Sigmoid colon (tissue), 7 donors: ENCODE measurements around the gene ELL3. TPM values are rescaled to one million over a fixed set of nuclear protein-coding genes. Genes with fewer than 3 reads are reported as not detected.

Source experiments
- DNase-seq: peaks from one replicate; pipeline ENCODE4 v3.0.0-alpha.2; 2019
- H3K27ac ChIP-seq, 4 donors: fragments of 200-600 bp; sonication (generic); one replicate each; pipeline ENCODE4 v1.5.1; 2016 to 2019; ENCODE audit warnings: mild to moderate bottlenecking in 1 of 4
- H3K27me3 ChIP-seq, 3 donors: fragments of 200-600 bp; sonication (generic); one replicate each; pipeline ENCODE4 v1.5.1; 2019; ENCODE audit warnings: mild to moderate bottlenecking in 1 of 3
- H3K36me3 ChIP-seq, 4 donors: fragments of 200-600 bp; sonication (generic); one replicate each; pipeline ENCODE4 v1.5.1; 2016 to 2019
- H3K4me1 ChIP-seq, 4 donors: fragments of 200-600 bp; sonication (generic); one replicate each; pipeline ENCODE4 v1.5.1; 2017 to 2019
- H3K4me3 ChIP-seq, 4 donors: fragments of 200-600 bp; sonication (generic); one replicate each; pipeline ENCODE4 v1.5.1; 2017 to 2019; ENCODE audit warnings: mild to moderate bottlenecking in 2 of 4, moderate library complexity in 1 of 4
- H3K9me3 ChIP-seq, 4 donors: fragments of 200-600 bp in 3 of 4; sonication (generic) in 3 of 4; one replicate each; pipeline versions ENCODE4 v1.5.1 to v1.6.1; 2013 to 2019
- CTCF ChIP-seq, 4 experiments: fragments of 450-650 bp in 3 of 4; fragments of 200-600 bp in 1 of 4; IDR thresholded peaks; one replicate each; pipeline ENCODE4 v1.5.1; 2016 to 2019; ENCODE audit warnings: antibody characterized with exemption in 4 of 4, mild to moderate bottlenecking in 3 of 4, moderate library complexity in 2 of 4
- EP300 ChIP-seq, 4 donors: sonication (generic); formaldehyde crosslinking; IDR thresholded peaks; one replicate each; pipeline ENCODE4 v1.6.1; 2017; ENCODE audit warnings: antibody characterized with exemption in 4 of 4
- POLR2A ChIP-seq, 2 donors: fragments of 450-650 bp; IDR thresholded peaks; one replicate each; pipeline ENCODE4 v1.6.1; 2016; ENCODE audit warnings: antibody characterized with exemption in 2 of 2, mild to moderate bottlenecking in 2 of 2, moderate library complexity in 2 of 2
- POLR2AphosphoS5 ChIP-seq, 4 donors: sonication (generic); formaldehyde crosslinking; IDR thresholded peaks; one replicate each; pipeline ENCODE4 v1.6.1; 2017; ENCODE audit warnings: antibody characterized with exemption in 4 of 4
- whole genome bisulfite sequencing, 2 donors: extraction: QIAGEN DNeasy Blood & Tissue Kit; methylation state at CpG; one replicate each; pipeline ENCODE4 v1.1.7; 2013; 5-methylcytosine and 5-hydroxymethylcytosine counted together
- intact Hi-C: fragments of 100-400 bp; cut with DNase I; formaldehyde crosslinking; loops from one replicate; pipeline ENCODE4 v1.15.1; 2023
- polyA plus RNA-seq, 3 donors: library from polyadenylated mRNA; stranded (reverse); fragments of 200-250 nt; gene quantifications; one replicate each; pipeline ENCODE4 v1.2.3, GENCODE V29; 2013
- total RNA-seq, 4 donors: library from RNA; depleted of rRNA; stranded (reverse); fragments of >200 nt; gene quantifications; one replicate each; pipeline ENCODE4 v1.1.0, GENCODE V29; 2016
- donor health status: healthy with polysubstance abuse.
- donor health status: Bipolar disorder and iron deficiency.
- donor health status: healthy.

Gene ELL3
- total and polyA plus RNA-seq, 7 donors = 1.9 to 45.8 (median 6.4) TPM

- H3K9me3 ChIP-seq = no peaks in the 10 kb centered on the region
- H3K4me3 ChIP-seq = no peak overlapping the region
- no peak overlapping the region for H3K27ac ChIP-seq
- DNase-seq = no peak
- intact Hi-C loops = no loop called here
- no peaks in the 10 kb centered on the region for H3K4me1 ChIP-seq
- H3K36me3 ChIP-seq = peaks cover 46 to 89% (median 62%) of the 10 kb centered on the region in 4 donors
- no peak for TF ChIP-seq EP300 (IDR thresholded peaks at IDR 0.05)
- TF ChIP-seq POLR2A (IDR thresholded peaks at IDR 0.05) = no peak
- TF ChIP-seq POLR2AphosphoS5 (IDR thresholded peaks at IDR 0.05) = no peak
- peak; percentile 12 to 77 (median 72) for TF ChIP-seq CTCF (IDR thresholded peaks at IDR 0.05)
- 59 to 68% methylated on average over 5 of the region's 5 CpGs for WGBS, 2 donors
- H3K27me3 ChIP-seq = no peaks in the 10 kb centered on the region
Observed at GRCh38 chr15:43769584-43770228, 7.1 kb downstream of the ELL3 start.

- whole genome bisulfite sequencing, 2 donors = 80 to 86% methylated on average over 2 of the region's 2 CpGs
- Histone ChIP-seq H3K9me3 (no peaks in the 10 kb centered on the region), H3K4me3 (no peak overlapping the region), H3K27ac (peak overlapping the region in 1 of 4 donors; percentile 46), H3K27me3 (no peaks in the 10 kb centered on the region), H3K4me1 (no peaks in the 10 kb centered on the region), H3K36me3 (peaks cover 41 to 100% (median 63%) of the 10 kb centered on the region in 4 donors)
- TF ChIP-seq CTCF (IDR thresholded peaks at IDR 0.05) (no peak), POLR2A (IDR thresholded peaks at IDR 0.05) (no peak), EP300 (IDR thresholded peaks at IDR 0.05) (no peak), POLR2AphosphoS5 (IDR thresholded peaks at IDR 0.05) (no peak)
- no peak for DNase-seq
- intact Hi-C loops = no loop called here
Observed at GRCh38 chr15:43763819-43764446, 12.8 kb downstream of the ELL3 start.

DNA sequence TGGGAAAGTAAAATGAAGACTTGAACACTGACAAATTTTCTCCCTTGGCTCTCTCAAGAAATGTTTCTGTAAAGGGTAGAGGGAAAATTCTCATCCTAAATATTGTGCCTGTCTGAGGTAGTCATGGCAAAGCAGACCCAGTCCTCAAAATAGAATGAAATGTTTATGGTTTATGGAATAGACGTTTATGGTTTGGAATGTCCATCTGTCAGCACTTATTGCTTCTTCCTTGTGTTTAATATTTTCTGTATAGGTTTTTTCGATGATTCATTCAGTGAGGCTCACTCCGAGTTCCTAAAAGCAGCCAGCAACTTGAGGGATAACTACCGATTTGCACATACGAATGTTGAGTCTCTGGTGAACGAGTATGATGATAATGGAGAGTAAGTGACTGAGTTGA is 13.9 kb downstream of the ELL3 start:
- H3K36me3 ChIP-seq = peaks cover 35 to 100% (median 62%) of the 10 kb centered on the region in 4 donors
- H3K27ac ChIP-seq = peak overlapping the region in 1 of 4 donors; percentile 46
- no peaks in the 10 kb centered on the region for H3K27me3 ChIP-seq
- H3K9me3 ChIP-seq = no peaks in the 10 kb centered on the region
- 78 to 79% methylated on average over 6 of the region's 6 CpGs for WGBS, 2 donors
- no peak overlapping the region for H3K4me3 ChIP-seq
- TF ChIP-seq EP300 (IDR thresholded peaks at IDR 0.05) (no peak), CTCF (IDR thresholded peaks at IDR 0.05) (no peak), POLR2AphosphoS5 (IDR thresholded peaks at IDR 0.05) (no peak), POLR2A (IDR thresholded peaks at IDR 0.05) (no peak)
- intact Hi-C loops = no loop called here
- DNase-seq = no peak
- H3K4me1 ChIP-seq = no peaks in the 10 kb centered on the region

DNA sequence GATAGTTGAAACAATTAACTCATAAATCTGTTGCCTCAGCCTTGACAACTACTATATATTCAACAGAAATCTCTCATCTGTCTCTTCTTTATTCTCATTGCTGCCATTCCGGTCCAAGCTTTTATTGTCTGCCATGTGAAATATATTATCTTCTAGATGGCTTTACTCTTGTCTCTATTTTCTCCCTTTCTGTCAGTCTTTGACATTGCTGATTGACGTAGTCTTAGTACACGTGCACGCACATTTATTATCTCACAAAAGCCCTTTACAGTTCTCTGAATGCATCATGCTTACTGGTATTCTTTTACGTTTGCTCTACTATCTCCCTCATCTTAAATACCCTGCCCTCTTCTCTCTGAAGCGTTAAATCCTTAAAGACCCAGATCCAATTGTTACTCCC is 24.9 kb downstream of the ELL3 start:
- peaks cover 0 to 60% (median 46%) of the 10 kb centered on the region in 4 donors for H3K4me1 ChIP-seq
- no peaks in the 10 kb centered on the region for H3K27me3 ChIP-seq
- intact Hi-C loops = no loop called here
- no peaks in the 10 kb centered on the region for H3K9me3 ChIP-seq
- H3K4me3 ChIP-seq = no peak overlapping the region
- no peak for DNase-seq
- TF ChIP-seq POLR2A (IDR thresholded peaks at IDR 0.05) = no peak
- no peak for TF ChIP-seq EP300 (IDR thresholded peaks at IDR 0.05)
- TF ChIP-seq CTCF (IDR thresholded peaks at IDR 0.05) = no peak
- no peak for TF ChIP-seq POLR2AphosphoS5 (IDR thresholded peaks at IDR 0.05)
- no peak overlapping the region for H3K27ac ChIP-seq
- peaks cover 0 to 40% (median 17%) of the 10 kb centered on the region in 4 donors for H3K36me3 ChIP-seq
- 85 to 87% methylated on average over 6 of the region's 6 CpGs for WGBS, 2 donors
